Body of pancreas (tissue), 4 donors: ENCODE results near the gene GSDME. TPM values are rescaled to one million over a fixed set of nuclear protein-coding genes. Genes with fewer than 3 reads are reported as not detected.

Experiments used
- ATAC-seq: fragments of 150-250 bp; one replicate; pipeline ENCODE4 v1.9.1; 2016
- DNase-seq, 4 donors: peaks; one replicate each; pipeline ENCODE4 v3.0.0-alpha.2; 2019
- H3K27ac ChIP-seq, 4 donors: fragments of 200-600 bp; sonication (generic); 1 replicate in 3 of 4; 2 replicates in 1 of 4; pipeline versions ENCODE4 v1.5.1 to v1.6.1; 2016 to 2019; ENCODE audit warnings: mild to moderate bottlenecking in 1 of 4, mixed read lengths in 1 of 4, moderate library complexity in 1 of 4
- H3K27me3 ChIP-seq, 2 donors: fragments of 200-600 bp; sonication (generic); one replicate each; pipeline ENCODE4 v1.6.0; 2016; ENCODE audit warnings: mild to moderate bottlenecking in 1 of 2
- H3K36me3 ChIP-seq, 2 donors: fragments of 200-600 bp; sonication (generic); replicated peaks in 1 of 2; 2 replicates each; pipeline ENCODE4 v1.5.1; 2016; ENCODE audit warnings: low read depth in 2 of 2; ENCODE audit not compliant: insufficient read depth in 1 of 2
- H3K4me1 ChIP-seq: fragments of 200-600 bp; sonication (generic); one replicate; pipeline ENCODE4 v1.6.0; 2016
- H3K4me3 ChIP-seq, 2 donors: fragments of 200-600 bp; sonication (generic); 1 replicate in 1 of 2; 2 replicates in 1 of 2; pipeline ENCODE4 v1.5.1; 2016 to 2019
- H3K9me3 ChIP-seq, 3 donors: fragments of 200-600 bp; sonication (generic); 1 replicate in 2 of 3; 2 replicates in 1 of 3; pipeline ENCODE4 v1.5.1; 2016
- CTCF ChIP-seq, 7 experiments: fragments of 450-650 bp in 4 of 7; fragments of 200-600 bp in 3 of 7; sonication (generic) in 3 of 7; IDR thresholded peaks; one replicate each; pipeline ENCODE4 v1.5.1; 2016 to 2019; ENCODE audit warnings: antibody characterized with exemption in 7 of 7
- POLR2A ChIP-seq, 3 donors: fragments of 450-650 bp; IDR thresholded peaks; one replicate each; pipeline ENCODE4 v1.6.1; 2016; ENCODE audit warnings: antibody characterized with exemption in 3 of 3, mild to moderate bottlenecking in 2 of 3
- WGBS, 2 donors: methylation state at CpG; one replicate each; pipeline ENCODE4 v1.1.5; 2017; 5-methylcytosine and 5-hydroxymethylcytosine counted together
- intact Hi-C: fragments of 100-400 bp; cut with DNase I; formaldehyde crosslinking; loops from one replicate; pipeline ENCODE4 v1.15.1; 2023
- total RNA-seq, 2 donors: library from RNA; depleted of rRNA; stranded (reverse); fragments of >200 nt; gene quantifications; one replicate each; pipeline ENCODE4 v1.1.0, GENCODE V29; 2016

Gene GSDME
- total RNA-seq, 2 donors from 2014 or later, result 3.6 to 5.3 TPM

- no peaks in the 10 kb centered on the region for H3K9me3 ChIP-seq
- H3K27me3 ChIP-seq, result peaks cover 0 to 4% of the 10 kb centered on the region in 2 donors
- 63 to 74% methylated on average over 3 of the region's 3 CpGs for WGBS, 2 donors
- intact Hi-C loops, result no loop called here
- H3K27ac ChIP-seq, result no peak overlapping the region
- DNase-seq, result no peak
- TF ChIP-seq POLR2A (IDR thresholded peaks at IDR 0.05) (no peak), CTCF (IDR thresholded peaks at IDR 0.05) (no peak)
- no peaks in the 10 kb centered on the region for H3K36me3 ChIP-seq
- no peak for ATAC-seq
- H3K4me1 ChIP-seq, result no peaks in the 10 kb centered on the region
- H3K4me3 ChIP-seq, result no peak overlapping the region
Observed at GRCh38 chr7:24777806-24778205, 20.5 kb upstream of the GSDME start.

GRCh38 chr7:24773646-24774045 is 16.4 kb upstream of the GSDME start:
- no peak overlapping the region for H3K27ac ChIP-seq
- TF ChIP-seq CTCF (IDR thresholded peaks at IDR 0.05), result no peak
- TF ChIP-seq POLR2A (IDR thresholded peaks at IDR 0.05), result no peak
- intact Hi-C loops, result no loop called here

GRCh38 chr7:24769851-24770250 is 12.6 kb upstream of the GSDME start:
- no peaks in the 10 kb centered on the region for H3K9me3 ChIP-seq
- H3K4me3 ChIP-seq, result no peak overlapping the region
- no peak for TF ChIP-seq POLR2A (IDR thresholded peaks at IDR 0.05)
- no peak for TF ChIP-seq CTCF (IDR thresholded peaks at IDR 0.05)
- DNase-seq (no peak), ATAC-seq (no peak)
- H3K4me1 ChIP-seq, result no peaks in the 10 kb centered on the region
- H3K27me3 ChIP-seq, result peaks cover 0 to 3% of the 10 kb centered on the region in 2 donors
- intact Hi-C loops, result no loop called here
- WGBS, 2 donors, result 64 to 80% methylated on average over 2 of the region's 2 CpGs
- H3K36me3 ChIP-seq, result no peaks in the 10 kb centered on the region
- H3K27ac ChIP-seq, result no peak overlapping the region

More at GRCh38 chr7:24773646-24774045, 16.4 kb upstream of the GSDME start:
- DNase-seq (no peak), ATAC-seq (no peak)
- H3K4me1 ChIP-seq, result no peaks in the 10 kb centered on the region
- peaks cover 0 to 4% of the 10 kb centered on the region in 2 donors for H3K27me3 ChIP-seq
- H3K4me3 ChIP-seq, result no peak overlapping the region
- H3K9me3 ChIP-seq, result no peaks in the 10 kb centered on the region
- H3K36me3 ChIP-seq, result no peaks in the 10 kb centered on the region

DNA sequence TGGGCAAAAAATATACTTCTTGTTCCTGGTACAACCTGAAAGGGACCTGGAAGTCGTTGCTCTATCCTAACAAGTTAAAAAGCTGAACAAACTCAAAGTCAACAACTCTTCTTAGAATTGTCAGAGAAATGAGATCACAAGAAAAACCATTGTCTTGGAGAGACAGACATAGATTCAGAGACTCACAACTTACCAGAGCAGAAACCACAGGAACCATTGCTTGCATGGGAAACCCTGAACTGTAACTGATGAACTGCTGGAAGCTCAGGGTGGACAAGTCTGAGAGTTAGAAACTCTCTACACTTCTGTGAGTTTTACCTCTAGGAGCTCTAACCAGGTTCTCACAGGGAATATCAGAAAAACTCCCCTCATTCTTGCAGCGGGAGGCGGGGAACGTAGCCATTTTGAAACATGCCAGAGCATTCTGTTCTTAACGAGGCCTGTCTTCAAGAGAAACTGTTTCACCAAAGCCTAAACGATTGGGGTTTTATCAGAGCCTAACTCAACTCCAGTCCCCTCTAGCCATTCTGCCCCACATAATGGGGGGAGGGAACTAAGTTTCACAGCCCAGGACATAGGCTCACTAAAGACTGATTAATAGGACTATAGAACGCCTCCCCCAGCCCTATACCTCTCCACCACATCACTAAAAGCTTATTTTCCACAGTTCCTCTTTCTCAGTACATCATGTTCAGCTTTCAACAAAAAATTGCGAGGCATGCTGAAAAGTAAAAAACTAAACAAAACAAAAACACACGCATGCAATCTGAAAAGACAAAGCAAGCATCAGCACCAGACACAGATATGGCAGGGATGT is 12.0 kb upstream of the GSDME start:
- no peaks in the 10 kb centered on the region for H3K9me3 ChIP-seq
- ATAC-seq, result no peak
- no peak overlapping the region for H3K27ac ChIP-seq
- WGBS, 2 donors, result 71 to 72% methylated on average over 9 of the region's 9 CpGs
- H3K4me1 ChIP-seq, result no peaks in the 10 kb centered on the region
- intact Hi-C loops, result no loop called here
- no peak for TF ChIP-seq POLR2A (IDR thresholded peaks at IDR 0.05)
- TF ChIP-seq CTCF (IDR thresholded peaks at IDR 0.05), result no peak
- H3K36me3 ChIP-seq, result no peaks in the 10 kb centered on the region
- no peaks in the 10 kb centered on the region for H3K27me3 ChIP-seq
- DNase-seq, result no peak
- no peak overlapping the region for H3K4me3 ChIP-seq
